K562 (cell line): ENCODE measurements around the gene ARHGAP15.

Source experiments
- CSDE1 ChIP-seq, 2 experiments: fragments of 450-650 bp; IDR thresholded peaks; 2 replicates each; pipeline ENCODE4 v1.6.1; 2016; ENCODE audit warnings: mild to moderate bottlenecking in 1 of 2
- CTCF ChIP-seq, 3 experiments: IDR thresholded peaks in 2 of 3; conservative IDR thresholded peaks in 1 of 3; 2 replicates each; pipeline ENCODE4 v1.5.1; 2011 to 2012; ENCODE audit warnings: low read length in 3 of 3, mild to moderate bottlenecking in 3 of 3, control low read depth in 2 of 3, improper control_type of control experiment in 1 of 3, inconsistent platforms in 1 of 3, low read depth in 1 of 3, mixed read lengths in 1 of 3, moderate library complexity in 1 of 3; ENCODE audit not compliant: insufficient read depth in 2 of 3
- MTA1 ChIP-seq: fragments of 450-650 bp; IDR thresholded peaks from 2 replicates; pipeline ENCODE4 v1.6.1; 2017; ENCODE audit warnings: borderline replicate concordance
- MXI1 ChIP-seq: IDR thresholded peaks from 2 replicates; pipeline ENCODE4 v1.6.1; 2011; ENCODE audit warnings: low read depth, mild to moderate bottlenecking, improper control_type of control experiment, low read length
- SIN3A ChIP-seq, 2 experiments: fragments of 150-350 bp in 1 of 2; IDR thresholded peaks; 2 replicates each; pipeline ENCODE4 v1.6.1; 2011 to 2016; ENCODE audit warnings: borderline replicate concordance in 2 of 2, low read depth in 2 of 2, low read length in 2 of 2, mild to moderate bottlenecking in 2 of 2, moderate library complexity in 2 of 2; ENCODE audit not compliant: control insufficient read depth in 1 of 2
- STAT6 ChIP-seq: sonication (generic); formaldehyde crosslinking; IDR thresholded peaks from 2 replicates; pipeline ENCODE4 v1.8.1; 2023; ENCODE audit warnings: mild to moderate bottlenecking, missing genetic modification reagents
- ZNF134 ChIP-seq: fragments of 250-450 bp; sonication (Bioruptor Pico); conservative IDR thresholded peaks from 2 replicates; pipeline ENCODE4 v1.4.0; 2020
- TF ChIP-seq, protein P1 (sequence below): fragments of 250-450 bp; sonication (Bioruptor Pico); IDR thresholded peaks from 2 replicates; pipeline ENCODE4 v1.4.0; 2020; ENCODE audit warnings: borderline replicate concordance
- TF ChIP-seq, protein P2 (sequence below): fragments of 250-450 bp; sonication (Bioruptor Pico); IDR thresholded peaks from 2 replicates; pipeline ENCODE4 v1.5.0; 2022; ENCODE audit warnings: mild to moderate bottlenecking
- TF ChIP-seq, protein P3 (sequence below): sonication (generic); formaldehyde crosslinking; IDR thresholded peaks from 2 replicates; pipeline ENCODE4 v1.9.0; 2022; ENCODE audit warnings: mild to moderate bottlenecking, missing genetic modification reagents

GRCh38 chr2:143402451-143402850, 273.2 kb downstream of the ARHGAP15 start:
- TF ChIP-seq STAT6 (CRISPR knock-in tag) (no peak), ZNF134 (CRISPR knock-in tag) (no peak), CTCF (IDR thresholded peaks at IDR 0.05 in 2 of 3, conservative IDR thresholded peaks at IDR 0.05 in 1 of 3; ENCODE audit: insufficient read depth in 2 of 3, low read depth in 1 of 3, low read length in 3 of 3) (no peak), MXI1 (no peak), SIN3A (IDR thresholded peaks at IDR 0.05; ENCODE audit: borderline replicate concordance in 2 of 2, control insufficient read depth in 1 of 2, low read depth in 2 of 2, low read length in 2 of 2) (no peak), CSDE1 (IDR thresholded peaks at IDR 0.05) (no peak), MTA1 (no peak)
- TF ChIP-seq, protein P1, sequence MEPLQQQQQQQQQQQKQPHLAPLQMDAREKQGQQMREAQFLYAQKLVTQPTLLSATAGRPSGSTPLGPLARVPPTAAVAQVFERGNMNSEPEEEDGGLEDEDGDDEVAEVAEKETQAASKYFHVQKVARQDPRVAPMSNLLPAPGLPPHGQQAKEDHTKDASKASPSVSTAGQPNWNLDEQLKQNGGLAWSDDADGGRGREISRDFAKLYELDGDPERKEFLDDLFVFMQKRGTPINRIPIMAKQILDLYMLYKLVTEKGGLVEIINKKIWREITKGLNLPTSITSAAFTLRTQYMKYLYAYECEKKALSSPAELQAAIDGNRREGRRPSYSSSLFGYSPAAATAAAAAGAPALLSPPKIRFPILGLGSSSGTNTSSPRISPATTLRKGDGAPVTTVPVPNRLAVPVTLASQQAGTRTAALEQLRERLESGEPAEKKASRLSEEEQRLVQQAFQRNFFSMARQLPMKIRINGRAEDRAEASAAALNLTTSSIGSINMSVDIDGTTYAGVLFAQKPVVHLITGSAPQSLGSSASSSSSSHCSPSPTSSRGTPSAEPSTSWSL (CRISPR knock-in tag), result no peak
- TF ChIP-seq, protein P2, sequence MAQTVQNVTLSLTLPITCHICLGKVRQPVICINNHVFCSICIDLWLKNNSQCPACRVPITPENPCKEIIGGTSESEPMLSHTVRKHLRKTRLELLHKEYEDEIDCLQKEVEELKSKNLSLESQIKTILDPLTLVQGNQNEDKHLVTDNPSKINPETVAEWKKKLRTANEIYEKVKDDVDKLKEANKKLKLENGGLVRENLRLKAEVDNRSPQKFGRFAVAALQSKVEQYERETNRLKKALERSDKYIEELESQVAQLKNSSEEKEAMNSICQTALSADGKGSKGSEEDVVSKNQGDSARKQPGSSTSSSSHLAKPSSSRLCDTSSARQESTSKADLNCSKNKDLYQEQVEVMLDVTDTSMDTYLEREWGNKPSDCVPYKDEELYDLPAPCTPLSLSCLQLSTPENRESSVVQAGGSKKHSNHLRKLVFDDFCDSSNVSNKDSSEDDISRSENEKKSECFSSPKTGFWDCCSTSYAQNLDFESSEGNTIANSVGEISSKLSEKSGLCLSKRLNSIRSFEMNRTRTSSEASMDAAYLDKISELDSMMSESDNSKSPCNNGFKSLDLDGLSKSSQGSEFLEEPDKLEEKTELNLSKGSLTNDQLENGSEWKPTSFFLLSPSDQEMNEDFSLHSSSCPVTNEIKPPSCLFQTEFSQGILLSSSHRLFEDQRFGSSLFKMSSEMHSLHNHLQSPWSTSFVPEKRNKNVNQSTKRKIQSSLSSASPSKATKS (CRISPR knock-in tag), result no peak
- TF ChIP-seq, protein P3, sequence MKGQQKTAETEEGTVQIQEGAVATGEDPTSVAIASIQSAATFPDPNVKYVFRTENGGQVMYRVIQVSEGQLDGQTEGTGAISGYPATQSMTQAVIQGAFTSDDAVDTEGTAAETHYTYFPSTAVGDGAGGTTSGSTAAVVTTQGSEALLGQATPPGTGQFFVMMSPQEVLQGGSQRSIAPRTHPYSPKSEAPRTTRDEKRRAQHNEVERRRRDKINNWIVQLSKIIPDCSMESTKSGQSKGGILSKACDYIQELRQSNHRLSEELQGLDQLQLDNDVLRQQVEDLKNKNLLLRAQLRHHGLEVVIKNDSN (CRISPR knock-in tag), result no peak
